Spleen (tissue), 11 donors: ENCODE data around the gene STON2. TPM values are rescaled to one million over a fixed set of nuclear protein-coding genes. Genes with fewer than 3 reads are reported as not detected.

Experiments
- DNase-seq: peaks from one replicate; pipeline ENCODE4 v3.0.0-alpha.2; 2020
- H3K27ac ChIP-seq, 8 donors: fragments of 200-600 bp; sonication (generic) in 7 of 8; 1 replicate in 4 of 8; 2 replicates in 4 of 8; pipeline versions ENCODE4 v1.5.0 to v1.8.0; 2016 to 2021; ENCODE audit warnings: inconsistent platforms in 4 of 8, mild to moderate bottlenecking in 4 of 8, moderate library complexity in 1 of 8
- H3K27me3 ChIP-seq, 7 donors: fragments of 200-600 bp; sonication (generic) in 6 of 7; replicated peaks in 1 of 7; 1 replicate in 4 of 7; 2 replicates in 3 of 7; pipeline versions ENCODE4 v1.5.0 to v1.8.0; 2016 to 2021; ENCODE audit warnings: inconsistent platforms in 3 of 7, mild to moderate bottlenecking in 1 of 7
- H3K36me3 ChIP-seq, 6 donors: fragments of 200-600 bp; sonication (generic) in 5 of 6; 1 replicate in 4 of 6; 2 replicates in 2 of 6; pipeline versions ENCODE4 v1.5.0 to v1.8.0; 2016 to 2021; ENCODE audit warnings: inconsistent platforms in 2 of 6
- H3K4me1 ChIP-seq, 6 donors: fragments of 200-600 bp; sonication (generic) in 5 of 6; 1 replicate in 3 of 6; 2 replicates in 3 of 6; pipeline versions ENCODE4 v1.5.0 to v1.8.0; 2016 to 2021; ENCODE audit warnings: inconsistent platforms in 3 of 6
- H3K4me3 ChIP-seq, 8 donors: fragments of 200-600 bp; sonication (generic) in 7 of 8; 1 replicate in 4 of 8; 2 replicates in 4 of 8; pipeline versions ENCODE4 v1.5.0 to v1.8.0; 2016 to 2021; ENCODE audit warnings: inconsistent platforms in 4 of 8, mild to moderate bottlenecking in 4 of 8, moderate library complexity in 2 of 8
- H3K9me3 ChIP-seq, 8 donors: fragments of 200-600 bp; sonication (generic) in 7 of 8; 1 replicate in 4 of 8; 2 replicates in 4 of 8; pipeline versions ENCODE4 v1.5.0 to v1.8.0; 2016 to 2021; ENCODE audit warnings: inconsistent platforms in 4 of 8
- POLR2A ChIP-seq, 3 donors: fragments of 450-650 bp; IDR thresholded peaks; one replicate each; pipeline ENCODE4 v1.5.1; 2017; ENCODE audit warnings: antibody characterized with exemption in 3 of 3, mild to moderate bottlenecking in 1 of 3
- POLR2AphosphoS5 ChIP-seq, 3 donors: sonication (generic); formaldehyde crosslinking; IDR thresholded peaks; one replicate each; pipeline ENCODE4 v1.5.1; 2017; ENCODE audit warnings: antibody characterized with exemption in 3 of 3
- WGBS, 5 donors: extraction: QIAGEN DNeasy Blood & Tissue Kit in 3 of 5; methylation state at CpG; one replicate each; pipeline versions ENCODE4 v1.1.5 to v1.1.7; 2013 to 2018; 5-methylcytosine and 5-hydroxymethylcytosine counted together
- intact Hi-C: fragments of 100-400 bp; cut with DNase I; formaldehyde crosslinking; loops from one replicate; pipeline ENCODE4 v1.15.0; 2023; ENCODE audit warnings: low total_unique reads
- polyA plus RNA-seq, 3 donors: library from polyadenylated mRNA; stranded (reverse); fragments of 200-250 nt; gene quantifications; one replicate each; pipeline ENCODE4 v1.2.1, GENCODE V29; 2013
- total RNA-seq, 7 donors: library from RNA; depleted of rRNA in 3 of 7; stranded (reverse); fragments of >200 nt in 3 of 7; fragmentation: NEBNext Ultra II Directional in 4 of 7; extraction: Animal tissue kit (Norgen Biotek cat#: 25700) in 4 of 7; gene quantifications; one replicate each; pipeline versions ENCODE4 v1.1.0 to v1.2.1, GENCODE V29; 2016 to 2021
- TF ChIP-seq, protein P1 (sequence below), 11 experiments: fragments of 200-600 bp in 7 of 11; fragments of 450-650 bp in 4 of 11; sonication (generic) in 4 of 11; IDR thresholded peaks in 8 of 11; conservative IDR thresholded peaks in 3 of 11; 1 replicate in 7 of 11; 2 replicates in 4 of 11; pipeline versions ENCODE4 v1.4.0 to v1.8.0; 2016 to 2021; ENCODE audit warnings: antibody characterized with exemption in 11 of 11, inconsistent platforms in 4 of 11, mild to moderate bottlenecking in 1 of 11
- donor health status: healthy with polysubstance abuse.
- donor health status: DM: no; HTN: no; CAD: no; lungs with moderate emphysema.
- donor health status: DM: no; HTN: no; CAD: no.
- donor health status: Bipolar disorder and iron deficiency.
- donor health status: healthy.
- donor health status: DM: no; HTN: no; CAD: no.
- donor health status: DM: yes; HTN: yes; CAD: no.

Gene STON2
- total and polyA plus RNA-seq, 10 donors: 3.5 to 236 (median 167) TPM

DNA sequence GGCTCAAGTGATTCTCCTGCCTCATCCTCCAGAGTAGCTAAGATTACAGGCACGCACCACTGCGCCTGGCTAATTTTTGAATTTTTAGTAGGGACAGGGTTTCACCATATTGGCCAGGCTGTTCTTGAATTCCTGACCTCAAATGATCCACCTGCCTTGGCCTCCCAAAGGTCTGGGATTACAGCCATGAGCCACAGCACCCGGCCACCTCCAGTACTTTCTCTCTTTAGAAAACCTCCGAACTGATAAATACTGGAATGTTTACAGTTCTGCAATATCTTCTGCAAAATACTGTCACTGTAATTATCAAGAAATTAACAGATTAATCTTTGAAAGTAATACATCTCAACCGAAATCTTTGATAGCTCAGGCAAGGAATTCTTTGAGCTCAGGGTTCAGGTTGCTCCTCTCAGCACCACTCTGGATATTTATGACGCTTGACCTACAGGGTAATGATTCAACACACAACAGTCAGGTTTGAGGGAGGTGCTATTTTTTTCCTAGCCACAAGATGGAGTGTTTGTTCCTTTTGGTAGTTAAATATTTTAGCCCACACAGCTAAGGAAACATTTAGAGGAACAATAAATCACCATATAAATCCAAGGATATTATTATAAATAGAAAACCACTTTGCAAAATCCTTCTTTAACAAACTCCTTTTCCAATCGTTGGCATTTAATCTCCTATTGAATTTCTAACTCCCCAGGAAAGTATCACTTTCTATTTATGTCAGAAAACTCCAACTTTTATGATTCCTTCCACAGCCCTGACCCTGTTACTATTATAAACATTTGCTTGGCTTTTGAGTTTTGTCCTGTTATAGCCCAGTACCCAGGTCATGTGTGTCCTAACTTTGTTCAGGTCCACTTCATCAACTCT, 130.8 kb downstream of the STON2 start:
- no peak for DNase-seq

DNA sequence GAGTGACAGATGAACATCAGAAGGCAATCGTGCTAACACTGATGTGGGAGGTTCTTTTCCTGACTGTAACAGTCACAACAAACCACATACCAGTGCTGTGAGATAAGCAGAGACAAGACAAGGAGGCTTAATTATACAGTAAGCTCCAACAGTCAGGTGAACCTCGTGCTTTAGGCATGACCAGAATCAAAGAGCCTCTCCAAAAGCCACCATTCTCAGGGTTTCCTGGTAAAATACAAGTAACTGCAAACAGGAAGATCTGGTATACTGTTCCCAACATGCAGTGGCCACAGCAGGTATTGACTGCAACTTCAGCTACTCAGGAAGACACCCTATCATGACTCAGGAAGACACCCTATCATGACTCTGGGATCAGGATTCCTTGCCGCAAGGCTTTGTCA, 132.1 kb downstream of the STON2 start:
- Histone ChIP-seq H3K4me3 (no peak overlapping the region), H3K27ac (no peak overlapping the region), H3K4me1 (peaks cover 0 to 28% (median 23%) of the 10 kb centered on the region in 6 donors), H3K36me3 (peaks cover 0 to 16% (median 0%) of the 10 kb centered on the region in 6 donors), H3K27me3 (no peaks in the 10 kb centered on the region), H3K9me3 (no peaks in the 10 kb centered on the region)
- WGBS, 5 donors: 30 to 40% (median 38%) methylated on average over 3 of the region's 3 CpGs
- intact Hi-C loops: no loop called here
- no peak for DNase-seq
- TF ChIP-seq POLR2A (IDR thresholded peaks at IDR 0.05) (no peak), POLR2AphosphoS5 (IDR thresholded peaks at IDR 0.05) (no peak)
- TF ChIP-seq, protein P1, sequence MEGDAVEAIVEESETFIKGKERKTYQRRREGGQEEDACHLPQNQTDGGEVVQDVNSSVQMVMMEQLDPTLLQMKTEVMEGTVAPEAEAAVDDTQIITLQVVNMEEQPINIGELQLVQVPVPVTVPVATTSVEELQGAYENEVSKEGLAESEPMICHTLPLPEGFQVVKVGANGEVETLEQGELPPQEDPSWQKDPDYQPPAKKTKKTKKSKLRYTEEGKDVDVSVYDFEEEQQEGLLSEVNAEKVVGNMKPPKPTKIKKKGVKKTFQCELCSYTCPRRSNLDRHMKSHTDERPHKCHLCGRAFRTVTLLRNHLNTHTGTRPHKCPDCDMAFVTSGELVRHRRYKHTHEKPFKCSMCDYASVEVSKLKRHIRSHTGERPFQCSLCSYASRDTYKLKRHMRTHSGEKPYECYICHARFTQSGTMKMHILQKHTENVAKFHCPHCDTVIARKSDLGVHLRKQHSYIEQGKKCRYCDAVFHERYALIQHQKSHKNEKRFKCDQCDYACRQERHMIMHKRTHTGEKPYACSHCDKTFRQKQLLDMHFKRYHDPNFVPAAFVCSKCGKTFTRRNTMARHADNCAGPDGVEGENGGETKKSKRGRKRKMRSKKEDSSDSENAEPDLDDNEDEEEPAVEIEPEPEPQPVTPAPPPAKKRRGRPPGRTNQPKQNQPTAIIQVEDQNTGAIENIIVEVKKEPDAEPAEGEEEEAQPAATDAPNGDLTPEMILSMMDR (IDR thresholded peaks at IDR 0.05 in 8 of 11, conservative IDR thresholded peaks at IDR 0.05 in 3 of 11): no peak

More for the DNA sequence above, 130.8 kb downstream of the STON2 start:
- peak overlapping the region in 6 of 8 donors; percentile 13 to 77 (median 62) for H3K27ac ChIP-seq
- 45 to 56% (median 51%) methylated on average over 7 of the region's 7 CpGs for WGBS, 5 donors
- peaks cover 0 to 16% (median 0%) of the 10 kb centered on the region in 6 donors for H3K36me3 ChIP-seq
- no peak overlapping the region for H3K4me3 ChIP-seq
- TF ChIP-seq, protein P1 (IDR thresholded peaks at IDR 0.05 in 8 of 11, conservative IDR thresholded peaks at IDR 0.05 in 3 of 11): peak; percentile 64 to 90 (median 76)
- no peak for TF ChIP-seq POLR2AphosphoS5 (IDR thresholded peaks at IDR 0.05)
- peaks cover 5 to 41% (median 28%) of the 10 kb centered on the region in 6 donors for H3K4me1 ChIP-seq
- no peaks in the 10 kb centered on the region for H3K9me3 ChIP-seq
- intact Hi-C loops: no loop called here
- H3K27me3 ChIP-seq: no peaks in the 10 kb centered on the region

GRCh38 chr14:81265636-81266169, 134.4 kb downstream of the STON2 start:
- no peak for DNase-seq
- 64 to 72% (median 69%) methylated on average over 3 of the region's 3 CpGs for WGBS, 5 donors
- Histone ChIP-seq H3K4me1 (peaks cover 0 to 17% (median 14%) of the 10 kb centered on the region in 6 donors), H3K36me3 (peaks cover 0 to 16% (median 0%) of the 10 kb centered on the region in 6 donors), H3K27me3 (no peaks in the 10 kb centered on the region), H3K27ac (no peak overlapping the region), H3K4me3 (no peak overlapping the region), H3K9me3 (no peaks in the 10 kb centered on the region)
- intact Hi-C loops: no loop called here
- no peak for TF ChIP-seq POLR2A (IDR thresholded peaks at IDR 0.05)
- TF ChIP-seq, protein P1 (IDR thresholded peaks at IDR 0.05 in 8 of 11, conservative IDR thresholded peaks at IDR 0.05 in 3 of 11): no peak
- no peak for TF ChIP-seq POLR2AphosphoS5 (IDR thresholded peaks at IDR 0.05)

GRCh38 chr14:81264671-81265070, 135.5 kb downstream of the STON2 start:
- H3K27ac ChIP-seq: no peak overlapping the region
- no peak for DNase-seq
- intact Hi-C loops: no loop called here
- H3K4me3 ChIP-seq: no peak overlapping the region
- TF ChIP-seq, protein P1 (IDR thresholded peaks at IDR 0.05 in 8 of 11, conservative IDR thresholded peaks at IDR 0.05 in 3 of 11): no peak
- TF ChIP-seq POLR2A (IDR thresholded peaks at IDR 0.05) (no peak), POLR2AphosphoS5 (IDR thresholded peaks at IDR 0.05) (no peak)
- no peaks in the 10 kb centered on the region for H3K9me3 ChIP-seq
- peaks cover 0 to 22% (median 0%) of the 10 kb centered on the region in 6 donors for H3K36me3 ChIP-seq
- H3K27me3 ChIP-seq: no peaks in the 10 kb centered on the region
- 89 to 95% (median 93%) methylated on average over 1 of the region's 1 CpG for WGBS, 5 donors
- peaks cover 0 to 7% (median 6%) of the 10 kb centered on the region in 6 donors for H3K4me1 ChIP-seq
